Thoracic aorta (tissue), 2 donors: ENCODE measurements around the gene CALN1. TPM values are rescaled to one million over a fixed set of nuclear protein-coding genes. Genes with fewer than 3 reads are reported as not detected.

Experiments
- ATAC-seq: fragments of 150-250 bp; one replicate; pipeline ENCODE4 v1.8.0; 2017; ENCODE audit warnings: low read depth; ENCODE audit not compliant: insufficient number of reproducible peaks, low FRiP score
- DNase-seq: peaks from one replicate; pipeline ENCODE4 v3.0.0-alpha.2; 2020; ENCODE audit warnings: low spot score
- H3K27ac ChIP-seq, 2 donors: fragments of 200-600 bp; sonication (generic); 1 replicate in 1 of 2; 2 replicates in 1 of 2; pipeline ENCODE4 v1.5.1; 2016; ENCODE audit warnings: mild to moderate bottlenecking in 2 of 2, moderate library complexity in 2 of 2
- H3K27me3 ChIP-seq: fragments of 200-600 bp; sonication (generic); replicated peaks from 2 replicates; pipeline ENCODE4 v1.6.0; 2016; ENCODE audit warnings: mild to moderate bottlenecking; ENCODE audit not compliant: insufficient read depth
- H3K36me3 ChIP-seq: fragments of 200-600 bp; sonication (generic); one replicate; pipeline ENCODE4 v1.5.1; 2016
- H3K4me1 ChIP-seq, 2 donors: fragments of 200-600 bp; sonication (generic); 1 replicate in 1 of 2; 2 replicates in 1 of 2; pipeline versions ENCODE4 v1.5.1 to v1.6.0; 2016; ENCODE audit warnings: low read depth in 2 of 2, mild to moderate bottlenecking in 1 of 2; ENCODE audit not compliant: control insufficient read depth in 1 of 2
- H3K4me3 ChIP-seq: fragments of 200-600 bp; sonication (generic); 2 replicates; pipeline ENCODE4 v1.5.1; 2016; ENCODE audit warnings: mild to moderate bottlenecking
- H3K9me3 ChIP-seq: fragments of 200-600 bp; sonication (generic); 2 replicates; pipeline ENCODE4 v1.5.1; 2016
- total RNA-seq, 2 donors: library from RNA; depleted of rRNA; stranded (reverse); fragments of >200 nt; gene quantifications; one replicate each; pipeline versions ENCODE4 v1.1.0 to v1.2.3, GENCODE V29; 2016
- TF ChIP-seq, protein P1 (sequence below): fragments of 200-600 bp; sonication (generic); IDR thresholded peaks from one replicate; pipeline ENCODE4 v1.5.1; 2019; ENCODE audit warnings: antibody characterized with exemption

CALN1 gene
- total RNA-seq, 2 donors from 2014 or later, result not detected

DNA sequence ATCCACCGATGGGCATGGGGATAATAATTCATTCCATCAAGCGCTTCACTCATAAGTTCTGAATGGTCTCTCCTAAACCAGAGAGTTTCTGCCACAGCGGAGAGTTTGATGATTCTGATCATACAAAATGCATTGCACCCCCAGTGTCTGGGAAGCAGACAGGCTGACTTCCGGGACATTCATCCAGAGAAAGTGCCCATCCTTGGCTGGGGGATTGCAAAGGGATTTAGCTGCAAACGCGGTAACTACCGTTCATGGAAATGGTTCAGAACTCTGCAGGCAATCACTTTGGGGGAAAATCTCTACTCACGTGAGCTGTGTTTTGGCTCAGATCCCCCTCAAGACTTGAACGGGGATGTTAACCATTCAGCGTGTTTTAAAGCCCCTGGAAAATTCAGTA lies 33.4 kb upstream of the CALN1 start:
- DNase-seq, result no peak
- Histone ChIP-seq H3K27me3 (no peaks in the 10 kb centered on the region), H3K27ac (no peak overlapping the region), H3K9me3 (no peaks in the 10 kb centered on the region), H3K4me3 (no peak overlapping the region), H3K4me1 (no peaks in the 10 kb centered on the region), H3K36me3 (no peaks in the 10 kb centered on the region)
- TF ChIP-seq, protein P1, sequence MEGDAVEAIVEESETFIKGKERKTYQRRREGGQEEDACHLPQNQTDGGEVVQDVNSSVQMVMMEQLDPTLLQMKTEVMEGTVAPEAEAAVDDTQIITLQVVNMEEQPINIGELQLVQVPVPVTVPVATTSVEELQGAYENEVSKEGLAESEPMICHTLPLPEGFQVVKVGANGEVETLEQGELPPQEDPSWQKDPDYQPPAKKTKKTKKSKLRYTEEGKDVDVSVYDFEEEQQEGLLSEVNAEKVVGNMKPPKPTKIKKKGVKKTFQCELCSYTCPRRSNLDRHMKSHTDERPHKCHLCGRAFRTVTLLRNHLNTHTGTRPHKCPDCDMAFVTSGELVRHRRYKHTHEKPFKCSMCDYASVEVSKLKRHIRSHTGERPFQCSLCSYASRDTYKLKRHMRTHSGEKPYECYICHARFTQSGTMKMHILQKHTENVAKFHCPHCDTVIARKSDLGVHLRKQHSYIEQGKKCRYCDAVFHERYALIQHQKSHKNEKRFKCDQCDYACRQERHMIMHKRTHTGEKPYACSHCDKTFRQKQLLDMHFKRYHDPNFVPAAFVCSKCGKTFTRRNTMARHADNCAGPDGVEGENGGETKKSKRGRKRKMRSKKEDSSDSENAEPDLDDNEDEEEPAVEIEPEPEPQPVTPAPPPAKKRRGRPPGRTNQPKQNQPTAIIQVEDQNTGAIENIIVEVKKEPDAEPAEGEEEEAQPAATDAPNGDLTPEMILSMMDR, result no peak
- ATAC-seq, result no peak

DNA sequence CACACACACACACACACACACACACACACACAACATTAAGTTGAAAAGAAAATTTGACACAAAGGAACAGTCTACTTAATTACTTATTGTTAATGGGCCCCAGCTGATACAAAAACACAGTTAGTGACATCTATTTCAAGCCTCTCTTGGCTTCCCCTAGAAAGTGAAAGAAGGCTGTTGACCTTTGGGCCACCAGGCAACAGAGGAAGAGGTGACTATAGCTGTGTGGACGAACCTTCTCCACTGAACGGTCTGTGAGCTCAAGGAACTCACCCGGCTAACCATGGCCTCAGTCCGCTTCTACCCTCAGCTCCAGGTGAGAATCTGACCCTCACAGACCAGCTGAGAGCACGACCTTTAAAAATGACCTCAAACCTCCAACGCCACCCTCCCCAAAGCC lies 32.9 kb upstream of the CALN1 start:
- no peak overlapping the region for H3K4me3 ChIP-seq
- ATAC-seq (no peak), DNase-seq (no peak)
- H3K27ac ChIP-seq, result no peak overlapping the region
- TF ChIP-seq, protein P1, result no peak
- no peaks in the 10 kb centered on the region for H3K9me3 ChIP-seq
- H3K27me3 ChIP-seq, result no peaks in the 10 kb centered on the region
- H3K36me3 ChIP-seq, result no peaks in the 10 kb centered on the region
- H3K4me1 ChIP-seq, result no peaks in the 10 kb centered on the region

DNA sequence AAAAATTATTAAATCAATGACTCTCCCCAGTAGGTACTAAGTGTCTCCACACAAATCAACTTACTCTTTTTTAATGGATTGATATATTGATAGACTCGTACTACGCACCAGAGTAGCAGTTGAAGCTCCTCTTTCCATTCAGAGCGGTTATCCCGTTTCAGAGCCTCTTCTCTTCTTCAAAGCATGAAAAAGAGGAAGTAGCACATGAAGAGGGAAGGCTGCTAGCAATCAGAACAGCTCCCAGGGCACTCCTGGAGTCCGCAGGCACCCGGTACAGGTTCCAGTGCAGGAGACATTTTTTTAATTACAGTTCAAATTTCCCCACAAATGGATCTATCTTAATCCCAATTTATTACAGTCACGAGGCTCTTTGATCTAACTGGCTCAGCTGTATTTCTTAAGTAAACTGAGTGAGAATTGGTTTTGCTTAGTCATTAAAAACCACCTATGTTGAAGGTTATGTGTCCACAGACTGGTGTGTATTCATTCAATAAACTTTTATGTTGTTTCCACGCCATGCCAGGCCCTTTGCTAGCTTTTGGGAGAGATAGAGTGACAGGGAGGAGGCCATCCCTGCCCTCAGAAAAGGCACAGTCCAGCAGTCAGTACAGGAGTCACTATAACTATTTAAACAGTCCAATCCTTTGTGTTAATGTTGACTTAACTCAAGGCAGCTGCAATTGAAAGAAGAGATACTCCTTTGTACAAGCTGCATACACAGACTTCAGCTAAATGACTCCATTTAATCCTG lies 32.1 kb upstream of the CALN1 start:
- TF ChIP-seq, protein P1, result no peak
- no peaks in the 10 kb centered on the region for H3K9me3 ChIP-seq
- H3K36me3 ChIP-seq, result no peaks in the 10 kb centered on the region
- no peaks in the 10 kb centered on the region for H3K4me1 ChIP-seq
- no peaks in the 10 kb centered on the region for H3K27me3 ChIP-seq
- no peak overlapping the region for H3K27ac ChIP-seq
- H3K4me3 ChIP-seq, result no peak overlapping the region
- DNase-seq (no peak), ATAC-seq (no peak)

DNA sequence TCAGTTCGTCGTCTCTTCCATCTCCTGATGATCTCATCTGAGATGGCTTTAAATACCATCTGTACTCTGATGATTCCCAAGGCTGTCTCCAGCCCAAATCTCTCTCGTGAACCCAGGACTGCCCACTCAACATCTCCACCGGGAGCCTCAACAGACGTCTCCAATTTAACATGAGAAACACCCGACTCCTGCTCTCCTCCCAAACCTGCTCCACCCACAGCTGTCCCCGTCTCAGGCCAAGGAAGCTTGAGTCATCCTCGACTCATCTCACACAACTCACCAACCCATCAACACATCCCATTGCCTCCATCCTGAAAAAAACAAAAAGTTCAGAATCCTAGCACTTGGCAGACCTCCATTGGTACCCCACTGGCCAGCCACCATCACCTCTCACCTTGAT lies 29.7 kb upstream of the CALN1 start:
- ATAC-seq, result no peak
- TF ChIP-seq, protein P1, result no peak
- DNase-seq, result no peak
- no peak overlapping the region for H3K4me3 ChIP-seq
- no peak overlapping the region for H3K27ac ChIP-seq
- no peaks in the 10 kb centered on the region for H3K36me3 ChIP-seq
- no peaks in the 10 kb centered on the region for H3K9me3 ChIP-seq
- no peaks in the 10 kb centered on the region for H3K27me3 ChIP-seq
- no peaks in the 10 kb centered on the region for H3K4me1 ChIP-seq

DNA sequence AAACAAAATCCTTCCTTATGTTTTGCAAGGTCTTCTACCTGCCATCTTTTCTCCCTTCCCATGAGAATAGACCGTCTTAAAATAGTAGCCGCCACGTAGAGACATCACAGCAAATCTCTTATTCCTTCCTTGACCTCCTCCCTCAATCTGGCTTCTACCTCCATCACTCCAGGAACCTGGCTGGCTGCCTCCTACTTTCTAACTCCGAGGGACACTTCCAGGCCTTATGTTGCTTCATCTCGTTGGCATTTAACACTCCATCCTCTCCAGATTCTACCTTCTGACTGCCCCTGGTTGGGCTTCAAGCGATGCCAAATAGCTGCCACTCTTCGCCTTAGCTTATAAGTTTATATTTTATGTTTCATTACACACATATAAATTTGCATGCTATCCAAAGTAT lies 26.4 kb upstream of the CALN1 start:
- Histone ChIP-seq H3K9me3 (no peaks in the 10 kb centered on the region), H3K4me3 (no peak overlapping the region), H3K27me3 (no peaks in the 10 kb centered on the region), H3K27ac (no peak overlapping the region), H3K4me1 (peaks cover 0 to 10% of the 10 kb centered on the region in 2 donors), H3K36me3 (no peaks in the 10 kb centered on the region)
- DNase-seq, result no peak
- no peak for ATAC-seq
- TF ChIP-seq, protein P1, result no peak
